AG09309 (cell line): ENCODE measurements around the gene ZNF580.

Experiments used
- DNase-seq: peaks from one replicate; pipeline ENCODE4 v3.0.0-alpha.2; 2010; ENCODE audit warnings: low read depth
- H3K4me3 ChIP-seq: 2 replicates; pipeline ENCODE4 v1.5.1; 2011; ENCODE audit warnings: mild to moderate bottlenecking, low read depth, low read length, moderate library complexity; ENCODE audit not compliant: control insufficient read depth
- TF ChIP-seq, protein P1 (sequence below): IDR thresholded peaks from 2 replicates; pipeline ENCODE4 v1.5.1; 2011; ENCODE audit warnings: mild to moderate bottlenecking, low read depth, low read length, inconsistent platforms; ENCODE audit not compliant: insufficient read depth, control insufficient read depth; ENCODE audit errors: missing control alignments

ZNF580 gene

DNA sequence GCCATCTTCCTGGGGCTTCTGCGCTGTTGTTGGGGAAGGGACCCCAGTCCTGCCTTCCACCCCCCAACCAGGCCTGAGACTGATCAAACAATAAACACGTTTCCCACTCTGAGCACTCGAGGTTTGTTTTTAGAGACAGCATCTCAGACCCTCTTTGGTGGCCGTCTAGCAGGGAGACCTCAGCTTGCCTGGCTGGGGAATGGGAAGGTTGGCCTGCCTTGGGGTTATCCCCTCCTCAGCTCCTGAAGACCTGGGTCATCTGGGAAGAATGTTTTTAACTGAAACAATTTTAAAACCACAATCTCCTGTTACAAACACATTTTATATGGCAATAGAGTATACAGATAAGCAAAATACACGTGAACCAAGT lies 4.7 kb downstream of the ZNF580 start:
- no peak overlapping the region for H3K4me3 ChIP-seq
- TF ChIP-seq, protein P1, sequence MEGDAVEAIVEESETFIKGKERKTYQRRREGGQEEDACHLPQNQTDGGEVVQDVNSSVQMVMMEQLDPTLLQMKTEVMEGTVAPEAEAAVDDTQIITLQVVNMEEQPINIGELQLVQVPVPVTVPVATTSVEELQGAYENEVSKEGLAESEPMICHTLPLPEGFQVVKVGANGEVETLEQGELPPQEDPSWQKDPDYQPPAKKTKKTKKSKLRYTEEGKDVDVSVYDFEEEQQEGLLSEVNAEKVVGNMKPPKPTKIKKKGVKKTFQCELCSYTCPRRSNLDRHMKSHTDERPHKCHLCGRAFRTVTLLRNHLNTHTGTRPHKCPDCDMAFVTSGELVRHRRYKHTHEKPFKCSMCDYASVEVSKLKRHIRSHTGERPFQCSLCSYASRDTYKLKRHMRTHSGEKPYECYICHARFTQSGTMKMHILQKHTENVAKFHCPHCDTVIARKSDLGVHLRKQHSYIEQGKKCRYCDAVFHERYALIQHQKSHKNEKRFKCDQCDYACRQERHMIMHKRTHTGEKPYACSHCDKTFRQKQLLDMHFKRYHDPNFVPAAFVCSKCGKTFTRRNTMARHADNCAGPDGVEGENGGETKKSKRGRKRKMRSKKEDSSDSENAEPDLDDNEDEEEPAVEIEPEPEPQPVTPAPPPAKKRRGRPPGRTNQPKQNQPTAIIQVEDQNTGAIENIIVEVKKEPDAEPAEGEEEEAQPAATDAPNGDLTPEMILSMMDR, result no peak
- DNase-seq, result no peak

DNA sequence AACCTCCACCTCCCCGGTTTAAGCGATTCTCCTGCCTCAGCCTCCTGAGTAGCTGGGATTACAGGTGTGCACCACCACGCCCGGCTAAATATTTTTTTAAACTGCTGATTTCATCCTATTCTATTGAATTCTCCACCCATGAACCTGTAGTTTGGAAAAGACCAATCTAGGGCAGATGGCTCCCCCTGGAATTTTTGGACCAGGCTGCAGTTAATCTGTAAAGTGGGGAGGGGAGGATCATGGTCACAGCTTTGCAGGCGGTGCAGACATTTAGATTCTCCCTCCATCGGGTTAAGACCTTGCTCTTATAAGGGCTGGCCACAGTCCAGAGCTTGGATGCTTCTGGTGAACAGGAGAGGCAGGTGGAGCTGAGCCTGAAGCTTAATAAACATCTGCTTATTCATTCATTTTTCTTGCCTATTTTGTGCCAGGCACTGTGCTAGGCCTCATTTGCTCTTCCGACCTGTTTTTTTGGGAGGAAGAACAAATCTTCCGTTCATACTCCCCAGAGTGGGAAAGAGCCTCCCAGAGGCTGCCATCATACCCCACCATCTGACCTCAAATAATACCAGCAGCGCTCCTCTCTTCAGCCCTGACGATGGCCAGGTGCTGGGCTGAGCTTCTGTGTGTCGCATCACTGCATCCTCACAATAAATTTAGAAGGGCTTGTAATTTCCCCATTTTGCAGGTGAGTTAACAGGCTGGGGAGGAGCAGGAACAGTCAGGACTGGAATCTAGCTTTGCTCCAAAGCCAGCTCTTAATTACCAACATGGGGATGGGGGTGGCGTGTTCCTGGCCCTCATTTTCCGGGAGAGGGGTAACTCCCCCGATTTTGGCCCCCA lies 6.3 kb downstream of the ZNF580 start:
- peak overlapping the region; percentile 55 for H3K4me3 ChIP-seq
- DNase-seq, result no peak
- TF ChIP-seq, protein P1, result no peak

DNA sequence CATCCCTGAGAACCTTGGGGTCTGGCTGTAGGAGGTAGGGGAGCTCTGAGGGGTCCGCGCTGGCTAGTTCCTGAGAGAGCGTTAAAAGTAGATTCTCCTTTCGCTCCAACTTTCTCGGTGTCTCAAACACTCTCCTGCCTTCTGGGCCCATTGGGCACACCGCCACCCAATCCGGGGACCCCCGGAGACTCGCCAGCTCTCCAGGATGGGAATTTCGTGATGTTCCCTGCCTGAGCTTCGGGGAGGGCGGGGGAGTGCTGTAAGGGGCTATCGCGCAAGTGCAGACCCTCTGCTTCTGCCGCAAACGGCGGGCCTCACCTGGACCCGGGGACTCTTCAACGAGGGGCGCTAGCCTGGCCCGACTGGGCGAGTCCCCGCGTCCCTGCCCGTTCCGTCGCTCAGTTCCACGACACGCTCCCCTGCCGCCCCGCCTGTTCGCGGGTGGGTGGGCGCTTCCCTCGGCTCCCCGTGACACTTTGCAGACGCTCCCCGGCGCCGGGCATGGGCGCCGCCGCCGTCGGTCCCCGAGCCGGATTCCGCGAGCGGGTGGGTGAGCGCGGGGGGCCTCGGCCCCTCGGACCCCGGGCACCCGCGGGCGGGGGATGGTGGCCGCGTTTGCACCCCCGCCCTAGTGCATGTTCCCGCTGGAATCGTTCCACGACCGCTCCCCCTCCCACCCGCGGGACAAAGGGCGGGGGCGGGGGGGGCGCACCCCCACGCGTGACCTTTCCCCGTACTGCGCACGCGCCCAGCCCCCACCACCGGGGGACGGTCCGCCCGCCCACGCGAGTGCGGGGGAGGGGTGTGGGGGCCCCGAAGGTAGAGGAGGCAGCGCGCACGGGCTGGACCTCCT lies 7.2 kb downstream of the ZNF580 start, which contains the start of gene CCDC106:
CCDC106 (plus strand) TSS at position 481 of the 853 bp plus-strand sequence. CDS start 835 bp downstream, outside the sequence.
- DNase-seq, result no peak
- H3K4me3 ChIP-seq, result peak within 1 kb of the TSS; percentile 55
- TF ChIP-seq, protein P1, result no peak

DNA sequence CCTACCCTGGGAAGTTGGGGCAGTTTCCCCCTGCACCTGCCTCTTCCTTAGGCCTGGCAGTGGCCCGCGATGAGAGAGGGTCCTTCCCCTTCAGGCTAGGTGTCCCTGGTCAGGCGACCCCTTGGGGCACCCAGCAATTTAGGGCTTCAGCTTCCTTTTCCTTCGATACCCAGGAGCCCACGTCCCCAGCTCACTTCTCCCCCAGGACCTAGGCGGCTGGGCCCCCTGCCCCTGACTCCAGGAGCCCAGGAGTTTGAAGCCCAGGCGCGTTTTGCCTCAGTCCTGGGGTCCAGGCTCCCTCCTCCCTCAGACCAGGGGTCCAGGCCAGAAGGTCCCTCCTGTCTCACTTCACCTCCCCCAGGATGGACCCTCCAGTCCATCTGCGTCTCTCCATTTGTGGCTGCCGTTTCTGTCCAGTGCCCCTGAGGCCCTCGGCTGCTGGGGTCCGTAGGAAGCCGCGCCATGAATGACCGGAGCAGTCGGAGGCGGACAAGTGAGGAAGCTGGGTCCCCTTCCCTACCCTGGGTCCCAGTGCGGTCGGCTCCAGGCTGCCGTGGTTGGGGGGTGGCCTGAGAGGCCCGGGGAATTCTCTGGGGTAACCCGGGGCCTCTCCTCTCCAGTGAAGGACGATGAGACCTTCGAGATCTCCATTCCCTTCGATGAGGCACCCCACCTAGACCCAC lies 7.9 kb downstream of the ZNF580 start:
- TF ChIP-seq, protein P1, result no peak
- peak overlapping the region; percentile 55 for H3K4me3 ChIP-seq
- no peak for DNase-seq

DNA sequence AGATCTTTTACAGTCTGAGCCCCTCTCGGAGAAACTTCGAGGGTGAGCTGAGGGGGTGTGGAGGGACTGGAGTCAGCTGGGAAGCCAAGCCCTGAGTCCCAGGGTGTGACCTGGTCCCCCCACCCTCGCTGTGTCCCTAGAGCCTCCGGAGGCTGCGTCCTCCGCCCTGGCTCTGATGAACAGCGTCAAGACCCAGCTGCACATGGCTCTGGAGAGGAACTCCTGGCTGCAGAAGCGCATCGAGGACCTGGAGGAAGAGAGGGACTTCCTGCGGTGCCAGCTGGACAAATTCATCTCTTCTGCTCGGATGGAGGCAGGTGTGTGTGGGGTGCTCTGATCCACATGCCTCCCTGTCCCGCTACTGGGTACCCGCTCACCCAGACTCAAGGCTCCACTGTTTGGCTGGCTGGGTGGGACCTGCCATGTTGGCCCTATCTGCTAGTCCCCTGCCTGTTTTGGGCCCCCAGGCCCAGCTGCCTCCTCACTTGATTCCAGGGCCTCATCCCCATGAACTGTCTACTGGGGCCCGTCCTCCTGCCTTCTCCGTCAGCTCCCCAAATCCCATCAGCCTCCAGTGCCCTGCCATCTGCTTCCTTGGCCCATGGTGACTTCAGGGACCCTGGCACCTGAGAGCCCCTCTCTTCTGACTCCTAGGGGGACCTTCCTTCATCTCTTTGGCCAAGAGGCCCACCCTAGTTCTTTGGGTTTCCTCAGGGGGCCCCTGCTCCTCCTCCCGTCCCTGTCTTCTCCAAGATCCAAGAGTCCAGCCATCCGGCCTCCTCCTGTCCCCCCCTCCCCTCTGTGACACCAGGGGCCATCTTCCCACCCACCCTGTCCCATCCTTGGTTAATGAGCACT lies 8.7 kb downstream of the ZNF580 start:
- DNase-seq, result no peak
- H3K4me3 ChIP-seq, result no peak overlapping the region
- TF ChIP-seq, protein P1, result no peak
